Effector CD4-positive, alpha-beta T cell (primary cell): Measurements from ENCODE around the gene ROBO4.

ENCODE experiments used
- DNase-seq: peaks from one replicate; pipeline ENCODE4 v3.0.0-alpha.2; 2020

Gene ROBO4

GRCh38 chr11:124917115-124917637, 19.5 kb upstream of the ROBO4 start:
- no peak for DNase-seq

GRCh38 chr11:124916370-124916710, 18.7 kb upstream of the ROBO4 start:
- no peak for DNase-seq

GRCh38 chr11:124915541-124916369, 18.1 kb upstream of the ROBO4 start:
- no peak for DNase-seq

DNA sequence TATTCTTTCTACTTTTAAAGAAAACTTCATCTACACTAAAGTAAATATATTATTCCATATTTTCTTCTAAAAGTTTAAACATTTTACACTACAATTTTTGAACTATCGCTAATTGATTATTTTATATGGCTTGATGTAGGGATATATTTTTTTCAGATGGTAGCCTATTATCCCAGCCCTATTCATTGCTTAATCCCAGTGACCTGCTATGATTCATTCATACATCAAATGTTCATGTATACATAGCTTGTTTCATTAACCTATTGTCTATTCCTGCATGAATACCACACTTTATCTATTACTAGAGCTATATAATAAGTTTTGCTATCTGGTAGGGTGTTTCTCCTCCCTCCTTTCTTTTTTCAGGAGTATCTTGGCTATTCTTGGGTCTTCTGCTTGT, 5.0 kb upstream of the ROBO4 start:
- no peak for DNase-seq

- no peak for DNase-seq
Measured at GRCh38 chr11:124900464-124900863, 2.8 kb upstream of the ROBO4 start.

DNA sequence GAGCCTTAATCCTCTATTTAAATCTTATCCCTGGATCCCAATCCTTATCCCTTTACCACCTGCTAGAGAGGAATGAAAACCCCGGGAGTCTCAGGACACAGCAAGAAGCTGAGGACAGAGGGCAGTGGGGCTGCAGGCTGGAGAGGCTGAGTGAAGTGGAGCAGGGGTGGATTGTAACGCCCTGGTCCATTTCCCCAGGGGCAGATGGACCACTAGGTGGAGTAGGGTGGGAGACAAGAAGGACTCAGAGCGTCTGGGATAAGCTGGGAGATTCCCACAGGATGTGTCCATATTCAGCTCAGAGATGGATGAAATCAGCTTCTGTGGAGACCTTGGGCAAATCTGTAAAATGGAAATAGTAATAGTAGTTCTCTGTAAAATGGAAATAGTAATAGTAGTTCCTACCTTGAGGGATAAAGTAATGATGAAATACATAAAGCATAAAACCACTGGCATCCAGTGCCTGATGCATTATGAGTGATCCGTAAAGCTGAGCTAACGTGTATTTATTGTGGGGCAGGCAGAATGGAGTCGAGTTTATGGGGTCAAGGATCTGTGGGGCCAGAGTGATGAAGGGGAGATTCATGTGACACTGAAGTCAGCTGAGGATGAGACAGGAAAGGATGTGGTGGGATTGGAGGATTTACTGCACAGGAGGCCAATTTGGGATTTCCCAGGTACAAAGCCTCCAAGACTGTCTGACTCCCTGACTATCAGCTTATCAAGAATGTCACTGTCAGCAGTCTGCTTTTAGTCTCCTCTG, 1.9 kb upstream of the ROBO4 start:
- DNase-seq = no peak

DNA sequence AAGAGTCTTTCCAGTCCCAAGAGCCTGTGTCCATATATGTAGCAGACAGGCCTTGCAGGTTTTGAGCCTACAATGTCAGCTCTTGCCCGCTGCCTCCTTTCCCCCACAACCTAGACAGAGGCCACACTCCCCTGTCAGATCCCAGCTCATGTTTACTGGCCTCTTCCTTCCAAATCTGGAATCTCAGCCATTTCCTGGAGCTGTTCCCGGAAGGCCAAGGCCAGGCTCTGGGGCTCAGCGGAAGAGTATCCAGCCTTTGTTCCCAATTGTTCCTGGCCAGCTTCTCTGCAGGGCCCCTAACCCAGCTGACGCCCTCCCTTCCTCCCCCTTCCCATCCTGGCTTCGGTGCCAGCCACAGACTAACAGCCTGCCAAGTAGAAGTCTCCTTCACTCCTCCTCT, 1.0 kb upstream of the ROBO4 start:
- DNase-seq = no peak

- no peak for DNase-seq
Measured at GRCh38 chr11:124898263-124898680, 607 bp upstream of the ROBO4 start.

DNA sequence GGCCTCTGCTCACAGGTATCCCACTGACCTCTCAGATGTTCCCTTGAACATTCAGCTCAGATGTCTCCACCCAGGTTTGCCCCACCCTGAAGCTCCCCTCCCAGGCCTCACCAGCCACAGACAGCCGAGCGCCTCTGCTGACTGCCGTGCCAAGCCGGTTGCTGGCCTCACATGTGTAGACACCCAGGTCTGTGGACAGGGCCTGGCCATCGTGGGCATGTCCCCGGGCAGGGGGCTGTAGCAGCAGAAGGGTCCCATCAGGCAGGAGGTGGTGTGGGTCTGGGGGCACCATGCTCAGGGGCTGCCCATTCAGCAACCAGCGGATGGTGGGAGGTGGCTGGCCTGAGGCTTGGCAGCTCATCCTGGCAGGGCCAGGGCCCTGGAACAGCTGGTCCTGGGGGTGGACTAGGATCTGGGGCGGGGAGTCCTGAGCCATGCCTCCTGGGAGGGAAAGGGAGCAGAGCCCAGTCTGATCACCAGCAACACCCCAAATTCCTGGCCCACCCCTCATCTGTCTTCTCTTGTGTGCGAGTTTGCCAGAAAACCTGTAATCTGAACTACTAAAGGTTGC, 759 bp downstream of the ROBO4 start:
- no peak for DNase-seq

DNA sequence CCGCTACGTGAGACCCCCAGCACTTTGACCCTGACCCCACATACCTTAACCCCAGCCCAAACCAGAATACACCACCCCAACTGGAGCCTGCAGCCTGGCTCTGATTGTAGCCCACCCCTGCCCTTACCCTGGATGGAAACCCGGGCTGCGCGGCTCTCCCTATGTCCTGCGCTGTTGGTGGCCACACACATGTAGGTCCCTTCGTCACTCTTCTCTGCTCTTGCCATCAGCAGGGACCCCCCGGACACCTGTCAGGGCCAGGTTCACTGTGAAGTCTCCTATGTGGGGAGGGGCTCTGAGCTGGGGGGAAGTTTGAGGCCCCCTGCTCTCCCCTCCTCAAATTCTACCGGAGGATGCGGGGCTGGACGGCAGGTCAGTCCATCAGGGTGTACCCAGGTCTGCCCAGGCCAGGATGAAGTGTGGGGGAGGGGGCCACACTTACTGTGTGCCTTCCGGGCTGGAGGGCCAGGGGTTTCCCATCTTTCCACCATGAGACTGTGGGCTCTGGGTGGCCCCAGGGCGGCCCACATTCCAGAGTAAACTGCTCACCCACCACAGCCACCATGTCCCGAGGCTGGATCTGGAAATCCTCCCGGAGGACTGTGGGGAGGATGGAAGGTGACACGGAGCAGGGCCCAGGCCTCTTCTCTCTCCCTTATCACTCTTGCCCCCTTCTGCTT, 1.5 kb downstream of the ROBO4 start:
- DNase-seq = no peak

- DNase-seq = no peak
Measured at GRCh38 chr11:124895471-124895971, 2.1 kb downstream of the ROBO4 start.

DNA sequence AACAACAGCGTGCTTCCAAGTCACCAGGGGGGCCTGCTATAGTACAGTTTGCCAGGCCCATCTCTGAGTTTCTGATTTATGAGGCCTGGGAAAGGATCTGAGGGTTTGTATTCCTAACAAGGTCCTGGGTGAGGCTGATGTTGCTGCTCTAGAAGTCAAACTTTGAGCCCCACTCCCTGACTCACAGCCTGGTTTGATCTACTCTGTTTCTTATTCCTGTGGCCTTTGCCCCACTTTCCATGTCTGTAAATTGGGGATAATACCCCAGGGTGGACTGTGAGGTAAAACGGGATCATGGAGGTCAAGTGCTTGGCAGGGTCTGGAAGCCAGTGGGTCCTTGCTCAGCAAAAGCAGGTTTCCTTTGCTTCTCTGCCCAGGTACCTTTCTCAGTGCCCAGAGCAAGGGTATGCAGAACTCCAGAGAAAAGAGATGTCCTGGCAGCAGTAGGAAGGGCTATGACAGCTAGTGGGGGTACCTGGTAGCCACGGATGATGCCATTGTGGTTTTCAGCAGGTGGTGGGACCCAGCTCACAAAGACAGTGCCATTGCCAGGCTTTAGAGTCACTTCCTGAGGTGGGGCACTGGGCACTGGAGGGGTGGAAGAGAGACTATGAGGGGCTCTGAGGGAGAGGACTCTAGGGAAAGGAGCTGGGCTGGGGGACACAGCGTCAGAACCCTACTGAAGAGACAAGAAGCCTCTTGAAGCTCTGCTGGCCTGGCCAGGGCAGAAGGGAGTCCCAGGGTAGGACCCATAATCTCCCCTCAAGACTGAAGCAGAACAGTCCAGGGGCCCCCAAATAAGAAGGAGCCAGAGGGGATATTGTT, 2.8 kb downstream of the ROBO4 start:
- DNase-seq = no peak

DNA sequence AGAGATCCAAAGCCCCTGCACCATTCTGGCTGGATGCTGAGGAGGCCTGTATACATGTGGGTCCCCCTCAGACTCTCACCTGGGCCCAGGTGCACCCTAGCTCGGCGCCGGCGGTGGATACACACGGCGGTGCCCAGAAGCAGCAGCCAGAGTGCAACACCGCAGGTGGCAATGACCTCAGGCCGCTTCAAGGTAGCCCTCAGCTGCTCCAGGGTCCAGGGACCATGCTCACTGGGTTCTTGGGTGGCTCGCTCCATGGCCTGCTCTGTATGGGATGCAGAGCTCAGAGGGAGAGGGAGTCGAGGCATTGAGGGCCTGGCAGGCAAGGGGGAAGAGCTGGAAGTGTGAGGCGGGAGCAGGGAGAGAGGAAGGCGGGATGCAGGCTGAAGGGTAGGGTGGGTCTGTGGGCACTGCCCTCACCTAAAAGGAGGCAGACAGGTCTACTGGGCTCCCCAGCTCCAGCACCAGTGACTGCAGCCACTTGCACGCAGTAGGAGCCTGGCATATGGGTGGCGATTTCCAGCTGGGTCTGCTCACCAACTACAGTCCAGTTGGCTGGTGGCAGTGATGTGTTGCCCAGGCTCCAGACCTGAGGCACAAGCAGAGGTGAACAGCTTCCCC, 3.8 kb downstream of the ROBO4 start:
- no peak for DNase-seq

- no peak for DNase-seq
Measured at GRCh38 chr11:124892750-124893454, 4.8 kb downstream of the ROBO4 start.

DNA sequence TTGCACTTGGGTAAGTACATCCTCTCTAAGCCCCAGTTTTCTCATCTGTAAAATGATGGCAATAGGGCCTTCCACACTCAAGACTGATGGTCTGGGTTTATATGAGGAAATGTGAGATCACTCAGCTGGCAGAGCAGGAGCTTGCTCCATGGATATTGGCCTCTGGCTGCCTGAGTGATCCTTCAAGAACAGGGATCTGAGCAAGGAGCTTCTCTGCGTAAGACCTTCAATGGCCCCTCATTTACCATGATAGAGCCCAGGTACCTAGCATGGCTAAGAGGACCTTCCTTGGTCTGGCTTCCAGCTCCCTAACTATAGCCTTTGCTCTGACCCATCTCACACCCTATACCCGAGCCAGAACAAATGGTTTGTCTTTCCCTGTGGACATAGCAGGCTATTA, 5.5 kb downstream of the ROBO4 start:
- DNase-seq = no peak

- no peak for DNase-seq
Measured at GRCh38 chr11:124891373-124891861, 6.2 kb downstream of the ROBO4 start.

DNA sequence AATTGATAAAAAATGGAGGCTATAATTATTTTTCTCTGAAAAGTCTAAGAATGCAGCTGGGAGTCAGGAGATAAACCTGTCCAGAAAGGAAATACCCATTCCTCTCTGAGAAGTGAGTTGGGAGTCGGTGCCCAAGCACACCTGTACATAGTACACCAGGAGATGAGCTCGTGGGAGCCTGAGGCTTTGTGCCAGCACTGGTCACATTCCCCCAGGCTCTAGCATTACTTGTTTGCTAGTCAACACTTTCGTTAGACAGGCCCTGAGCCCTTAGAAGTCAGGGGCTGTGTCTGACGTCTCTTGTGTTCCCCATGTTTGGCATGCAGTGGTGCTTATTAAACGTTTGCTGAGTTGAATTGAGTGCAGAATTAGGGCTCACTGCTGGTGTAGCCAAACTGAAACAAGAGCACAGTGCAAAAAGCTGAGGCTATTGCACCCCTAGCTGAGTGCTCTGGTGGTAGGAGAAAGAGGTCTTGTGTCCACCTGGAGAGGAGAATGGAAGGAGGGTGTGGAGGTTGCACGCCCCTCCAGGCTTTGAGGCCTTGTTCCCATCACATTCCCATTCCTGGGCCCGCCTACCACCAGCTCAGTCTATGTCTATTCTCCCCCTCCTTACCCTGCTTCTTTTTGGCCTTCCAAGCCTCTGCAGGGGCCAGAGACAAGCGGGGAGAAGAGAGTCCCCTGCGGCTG, 6.8 kb downstream of the ROBO4 start:
- DNase-seq = no peak

GRCh38 chr11:124890151-124890550, 7.5 kb downstream of the ROBO4 start:
- DNase-seq = no peak

DNA sequence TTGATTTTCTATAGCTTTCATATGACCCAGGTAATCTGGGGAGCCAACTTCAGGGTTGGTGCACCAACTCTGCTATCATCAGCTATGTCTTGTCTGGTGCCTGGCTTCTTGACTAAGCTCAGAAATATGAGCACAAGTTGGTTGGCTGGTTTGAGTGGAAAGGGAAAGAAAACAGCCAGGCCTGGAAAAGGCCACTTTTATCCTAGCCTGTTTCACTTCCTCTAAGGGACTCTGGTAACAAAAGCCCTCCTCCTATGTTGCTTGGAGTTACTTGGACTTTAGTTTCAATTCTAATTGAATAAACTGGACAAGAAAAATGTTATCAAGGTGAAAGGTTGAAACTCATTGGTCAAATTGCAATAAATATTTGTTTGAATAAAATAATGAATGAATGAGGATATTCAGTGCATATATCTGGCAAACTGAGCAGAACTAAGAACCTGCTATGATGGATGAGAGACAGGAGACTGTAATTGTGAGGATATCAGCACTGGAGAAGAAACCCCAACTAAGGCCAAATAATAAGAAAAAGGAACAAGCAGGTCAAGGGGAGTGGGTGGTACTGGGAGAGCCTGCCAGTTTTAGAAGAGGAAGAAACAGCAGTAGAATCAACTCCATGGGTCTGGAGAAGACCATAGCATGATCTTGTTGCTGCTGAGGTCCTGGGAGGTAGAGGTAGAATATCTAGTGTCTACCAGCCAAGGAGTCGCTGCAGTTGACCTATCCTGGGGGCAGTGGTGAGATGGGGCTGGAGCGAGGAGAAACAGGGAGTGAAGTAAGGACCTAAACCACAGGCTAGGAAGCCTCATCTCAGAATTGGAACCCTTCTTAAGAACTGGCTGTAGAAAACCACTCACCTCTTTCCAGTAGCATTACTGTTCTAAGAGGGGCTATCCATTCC, 8.2 kb downstream of the ROBO4 start:
- DNase-seq = no peak
